ENCODE results near the gene GCH1.

DNA sequence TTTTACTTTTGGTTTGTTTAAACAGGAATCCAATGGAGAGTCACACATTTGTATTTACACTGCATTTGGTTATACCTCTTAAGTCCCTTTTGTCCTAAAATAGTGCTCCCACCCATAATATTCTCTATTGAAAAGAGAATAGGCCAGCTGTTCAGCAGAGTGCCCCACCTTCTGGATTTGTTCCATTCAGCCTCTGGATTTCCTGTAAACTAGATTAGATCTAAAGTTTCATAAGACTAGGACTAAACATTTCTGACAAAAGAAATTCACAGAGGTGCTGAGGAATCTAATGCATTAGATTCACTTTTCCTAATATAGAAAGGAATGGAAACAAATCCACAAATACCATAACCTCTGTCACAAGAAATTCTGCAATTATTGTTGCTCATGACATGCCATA lies 38.1 kb downstream of the GCH1 start:
- TF ChIP-seq, protein P1, sequence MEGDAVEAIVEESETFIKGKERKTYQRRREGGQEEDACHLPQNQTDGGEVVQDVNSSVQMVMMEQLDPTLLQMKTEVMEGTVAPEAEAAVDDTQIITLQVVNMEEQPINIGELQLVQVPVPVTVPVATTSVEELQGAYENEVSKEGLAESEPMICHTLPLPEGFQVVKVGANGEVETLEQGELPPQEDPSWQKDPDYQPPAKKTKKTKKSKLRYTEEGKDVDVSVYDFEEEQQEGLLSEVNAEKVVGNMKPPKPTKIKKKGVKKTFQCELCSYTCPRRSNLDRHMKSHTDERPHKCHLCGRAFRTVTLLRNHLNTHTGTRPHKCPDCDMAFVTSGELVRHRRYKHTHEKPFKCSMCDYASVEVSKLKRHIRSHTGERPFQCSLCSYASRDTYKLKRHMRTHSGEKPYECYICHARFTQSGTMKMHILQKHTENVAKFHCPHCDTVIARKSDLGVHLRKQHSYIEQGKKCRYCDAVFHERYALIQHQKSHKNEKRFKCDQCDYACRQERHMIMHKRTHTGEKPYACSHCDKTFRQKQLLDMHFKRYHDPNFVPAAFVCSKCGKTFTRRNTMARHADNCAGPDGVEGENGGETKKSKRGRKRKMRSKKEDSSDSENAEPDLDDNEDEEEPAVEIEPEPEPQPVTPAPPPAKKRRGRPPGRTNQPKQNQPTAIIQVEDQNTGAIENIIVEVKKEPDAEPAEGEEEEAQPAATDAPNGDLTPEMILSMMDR (IDR thresholded peaks at IDR 0.05), result no peak
- TF ChIP-seq ETV6 (CRISPR knock-in tag; IDR thresholded peaks at IDR 0.05), result no peak
- TF ChIP-seq, protein P2, sequence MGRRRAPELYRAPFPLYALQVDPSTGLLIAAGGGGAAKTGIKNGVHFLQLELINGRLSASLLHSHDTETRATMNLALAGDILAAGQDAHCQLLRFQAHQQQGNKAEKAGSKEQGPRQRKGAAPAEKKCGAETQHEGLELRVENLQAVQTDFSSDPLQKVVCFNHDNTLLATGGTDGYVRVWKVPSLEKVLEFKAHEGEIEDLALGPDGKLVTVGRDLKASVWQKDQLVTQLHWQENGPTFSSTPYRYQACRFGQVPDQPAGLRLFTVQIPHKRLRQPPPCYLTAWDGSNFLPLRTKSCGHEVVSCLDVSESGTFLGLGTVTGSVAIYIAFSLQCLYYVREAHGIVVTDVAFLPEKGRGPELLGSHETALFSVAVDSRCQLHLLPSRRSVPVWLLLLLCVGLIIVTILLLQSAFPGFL (CRISPR knock-in tag; IDR thresholded peaks at IDR 0.05; ENCODE audit: borderline replicate concordance), result no peak
- TF ChIP-seq NFE2L1 (CRISPR knock-in tag; IDR thresholded peaks at IDR 0.05), result no peak
- TF ChIP-seq, protein P3, sequence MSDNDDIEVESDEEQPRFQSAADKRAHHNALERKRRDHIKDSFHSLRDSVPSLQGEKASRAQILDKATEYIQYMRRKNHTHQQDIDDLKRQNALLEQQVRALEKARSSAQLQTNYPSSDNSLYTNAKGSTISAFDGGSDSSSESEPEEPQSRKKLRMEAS (CRISPR knock-in tag; IDR thresholded peaks at IDR 0.05), result no peak
- no peak for TF ChIP-seq CBFB (CRISPR knock-in tag; IDR thresholded peaks at IDR 0.05; ENCODE audit: low read depth)
- no peak for TF ChIP-seq ZNF416 (CRISPR knock-in tag; IDR thresholded peaks at IDR 0.05)
- TF ChIP-seq, protein P4, sequence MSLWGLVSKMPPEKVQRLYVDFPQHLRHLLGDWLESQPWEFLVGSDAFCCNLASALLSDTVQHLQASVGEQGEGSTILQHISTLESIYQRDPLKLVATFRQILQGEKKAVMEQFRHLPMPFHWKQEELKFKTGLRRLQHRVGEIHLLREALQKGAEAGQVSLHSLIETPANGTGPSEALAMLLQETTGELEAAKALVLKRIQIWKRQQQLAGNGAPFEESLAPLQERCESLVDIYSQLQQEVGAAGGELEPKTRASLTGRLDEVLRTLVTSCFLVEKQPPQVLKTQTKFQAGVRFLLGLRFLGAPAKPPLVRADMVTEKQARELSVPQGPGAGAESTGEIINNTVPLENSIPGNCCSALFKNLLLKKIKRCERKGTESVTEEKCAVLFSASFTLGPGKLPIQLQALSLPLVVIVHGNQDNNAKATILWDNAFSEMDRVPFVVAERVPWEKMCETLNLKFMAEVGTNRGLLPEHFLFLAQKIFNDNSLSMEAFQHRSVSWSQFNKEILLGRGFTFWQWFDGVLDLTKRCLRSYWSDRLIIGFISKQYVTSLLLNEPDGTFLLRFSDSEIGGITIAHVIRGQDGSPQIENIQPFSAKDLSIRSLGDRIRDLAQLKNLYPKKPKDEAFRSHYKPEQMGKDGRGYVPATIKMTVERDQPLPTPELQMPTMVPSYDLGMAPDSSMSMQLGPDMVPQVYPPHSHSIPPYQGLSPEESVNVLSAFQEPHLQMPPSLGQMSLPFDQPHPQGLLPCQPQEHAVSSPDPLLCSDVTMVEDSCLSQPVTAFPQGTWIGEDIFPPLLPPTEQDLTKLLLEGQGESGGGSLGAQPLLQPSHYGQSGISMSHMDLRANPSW (CRISPR knock-in tag; conservative IDR thresholded peaks at IDR 0.05; ENCODE audit: low read depth), result no peak
